ENCODE results near the gene RTKN.

Gene RTKN

DNA sequence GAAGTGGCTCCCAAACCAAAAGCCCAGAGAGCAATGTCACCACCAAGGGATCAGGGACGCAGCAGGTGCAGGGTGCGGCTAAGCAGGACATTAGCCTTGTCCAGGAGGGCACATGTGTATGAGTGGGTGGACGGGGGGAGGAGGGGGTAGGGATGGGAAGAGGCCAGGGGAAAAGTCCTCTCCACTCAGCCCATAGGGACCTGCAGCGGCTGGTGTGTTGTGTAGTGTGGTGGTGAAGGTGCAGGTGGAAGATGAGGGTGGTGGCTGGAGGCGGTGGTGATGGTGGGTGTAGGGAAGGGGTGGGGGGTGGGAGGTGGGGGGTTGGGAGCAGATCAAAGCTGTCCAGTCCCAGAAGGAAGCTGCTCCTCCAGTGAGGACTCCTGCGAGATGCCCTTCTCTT is 24.0 kb downstream of the RTKN start:
- DNase-seq (ENCODE audit: low read depth, low spot score): no peak

DNA sequence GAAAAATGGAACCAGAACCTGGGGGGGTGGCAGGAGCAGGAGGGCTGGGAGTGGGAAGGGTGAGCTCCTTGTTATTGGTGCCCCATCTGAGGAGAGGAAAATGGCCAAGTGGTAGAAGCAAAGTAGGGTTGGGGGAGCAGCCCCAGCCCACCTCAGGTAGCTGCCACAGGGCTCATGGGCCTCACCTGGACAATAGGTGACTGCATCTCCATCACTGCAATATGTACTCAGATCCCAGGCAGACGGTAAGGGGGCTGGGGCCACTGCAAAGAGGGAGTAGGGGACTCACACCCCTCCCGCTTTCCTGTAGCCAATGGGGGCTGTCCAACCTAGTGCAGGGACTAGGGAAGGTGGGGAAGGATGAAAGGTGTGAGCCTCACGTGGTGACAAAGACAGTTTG is 24.5 kb downstream of the RTKN start:
- no peak for DNase-seq (ENCODE audit: low read depth, low spot score)

DNA sequence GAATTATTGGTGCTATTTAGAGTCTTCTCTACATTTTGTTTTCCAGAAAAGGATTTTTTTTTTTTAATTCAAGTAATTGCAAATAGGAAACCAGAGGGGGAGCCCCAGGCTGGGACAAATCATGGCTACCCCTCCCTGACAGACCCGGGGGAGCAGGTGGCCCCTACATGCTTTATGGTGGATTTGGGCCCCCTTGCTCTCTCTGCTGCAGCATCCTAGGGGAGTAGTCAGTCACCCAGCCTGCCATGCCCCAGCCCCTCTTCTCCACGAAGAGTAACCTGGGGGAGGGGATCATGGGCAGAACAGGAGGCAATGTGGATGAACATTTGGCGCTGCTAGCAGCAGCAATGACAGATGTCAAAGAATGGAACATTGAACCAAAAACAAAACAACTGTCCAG is 25.0 kb downstream of the RTKN start:
- DNase-seq (ENCODE audit: low read depth, low spot score): no peak

DNA sequence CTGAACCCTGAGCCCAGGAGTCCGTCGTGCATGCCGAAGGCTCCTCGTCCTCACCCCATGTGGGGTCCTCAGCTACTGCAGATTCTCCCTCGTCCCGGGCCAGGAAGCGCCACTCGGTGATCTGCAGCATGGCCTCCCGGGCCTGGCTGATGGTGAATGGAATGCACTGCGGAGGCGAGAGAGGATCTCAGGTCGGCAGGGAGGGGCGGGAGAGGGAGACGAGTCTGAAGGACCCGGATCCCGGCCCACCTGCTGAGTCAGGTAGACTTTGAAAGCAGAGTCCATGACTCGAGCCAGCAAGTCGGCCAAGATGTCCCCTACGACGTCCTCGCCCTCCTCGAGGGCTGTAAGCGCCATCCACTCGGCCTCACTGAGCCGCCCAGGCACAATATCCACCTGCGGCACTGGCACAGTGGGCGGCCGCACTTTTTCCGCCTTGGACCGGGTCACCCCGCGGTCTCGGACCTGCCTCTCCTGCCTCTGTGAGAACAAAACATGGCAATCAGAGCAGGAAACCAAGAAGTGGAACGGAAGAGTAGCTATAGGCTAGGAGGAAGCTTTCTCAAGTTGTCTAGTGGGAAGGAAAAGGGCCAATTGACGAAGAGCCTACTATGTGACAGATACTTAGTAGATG is 25.9 kb downstream of the RTKN start:
- DNase-seq (ENCODE audit: low read depth, low spot score): no peak

DNA sequence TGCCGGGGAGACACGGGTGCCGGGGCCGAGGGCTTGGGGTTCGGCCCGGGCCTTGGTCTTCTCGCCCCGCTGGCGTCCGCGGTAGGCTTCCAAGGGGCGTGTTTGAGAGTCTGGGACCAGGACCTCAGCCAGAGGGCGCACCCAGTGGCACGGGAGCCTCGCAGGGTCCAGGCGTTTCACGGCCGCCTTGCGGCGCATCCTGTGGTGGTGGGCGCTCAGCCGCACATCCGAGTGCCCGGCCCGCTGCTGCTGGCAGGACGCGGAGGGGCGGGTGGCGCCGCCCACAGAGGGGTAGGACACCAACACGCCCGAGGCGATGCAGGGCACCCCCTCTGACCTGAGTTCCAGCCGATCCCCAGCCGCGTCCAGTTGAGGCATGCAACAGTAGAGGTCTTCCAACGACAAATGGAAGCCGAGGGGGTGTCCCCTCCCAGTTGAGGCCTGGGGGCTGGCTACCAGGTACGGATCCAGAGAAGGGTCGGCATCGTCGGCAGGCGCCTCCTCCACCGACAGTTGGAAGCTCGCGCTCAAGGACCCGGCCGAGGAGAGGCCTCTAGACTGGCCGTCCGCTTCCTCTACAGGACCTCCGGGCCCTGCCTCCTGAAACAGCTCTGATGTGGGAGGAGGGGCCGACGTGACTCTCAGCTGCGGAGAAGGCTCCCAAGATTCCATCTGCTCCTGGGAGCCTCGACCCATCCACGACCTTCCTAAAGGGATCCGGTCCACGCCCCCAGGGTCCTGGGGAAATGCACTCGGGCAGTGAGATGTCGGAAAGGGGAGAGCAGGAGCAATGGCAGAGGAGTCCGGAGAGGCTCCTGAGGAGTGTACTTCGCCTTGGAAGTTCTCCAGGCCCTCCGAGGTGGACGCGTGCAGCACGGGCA is 26.6 kb downstream of the RTKN start:
- DNase-seq (ENCODE audit: low read depth, low spot score): no peak

DNA sequence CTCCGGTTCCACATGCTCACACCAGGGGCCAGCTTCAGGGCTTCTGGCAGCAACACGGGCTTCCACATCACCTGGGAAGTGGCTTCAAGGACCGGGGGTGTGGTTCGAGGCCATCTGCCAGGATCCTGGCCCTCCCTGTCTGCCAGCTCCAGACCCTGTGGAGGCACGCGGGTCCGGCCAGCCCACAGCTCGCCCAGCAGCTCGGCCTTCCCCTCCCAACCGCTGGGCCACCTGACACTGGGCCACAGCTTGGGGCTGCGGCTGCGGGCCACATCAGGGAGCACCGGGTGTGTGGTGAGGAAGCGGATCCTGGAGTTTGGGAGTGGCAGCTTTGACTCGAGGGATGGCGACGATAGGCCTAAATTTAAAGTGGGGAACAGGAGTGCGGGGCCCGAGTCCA is 27.3 kb downstream of the RTKN start:
- DNase-seq (ENCODE audit: low read depth, low spot score): no peak

DNA sequence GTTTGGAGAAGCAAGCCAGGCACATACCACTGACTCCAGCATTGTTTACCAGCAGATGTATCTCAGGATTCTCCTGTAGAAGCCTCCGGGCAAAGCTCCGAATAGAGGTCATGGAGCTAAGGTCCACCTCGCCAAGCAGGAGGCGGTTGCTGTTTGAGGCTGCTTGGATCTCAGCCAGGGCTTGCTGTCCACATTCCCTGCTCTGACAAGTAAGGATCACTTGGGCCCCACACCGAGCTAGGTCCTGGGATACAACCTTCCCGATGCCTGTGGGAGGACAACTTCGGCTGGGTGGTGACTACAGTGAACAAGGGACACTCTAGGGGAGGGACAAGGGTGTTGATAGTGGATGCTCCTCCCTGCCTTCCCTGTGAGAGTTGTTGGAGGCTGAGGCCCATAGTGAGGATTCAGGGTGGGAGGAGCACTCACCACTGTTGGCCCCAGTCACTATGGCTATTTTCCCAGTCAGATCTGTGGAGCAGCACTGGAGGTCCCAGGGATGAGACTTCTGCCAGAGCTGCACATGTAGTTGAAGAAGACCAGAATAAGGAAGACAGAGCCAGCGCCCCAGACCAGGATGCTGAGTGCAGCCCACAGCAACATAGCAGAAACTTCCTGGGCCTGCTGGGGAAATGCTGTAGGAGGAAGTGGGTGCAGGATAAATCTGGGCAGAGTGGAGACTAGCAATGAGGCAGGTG is 28.6 kb downstream of the RTKN start:
- DNase-seq (ENCODE audit: low read depth, low spot score): no peak

DNA sequence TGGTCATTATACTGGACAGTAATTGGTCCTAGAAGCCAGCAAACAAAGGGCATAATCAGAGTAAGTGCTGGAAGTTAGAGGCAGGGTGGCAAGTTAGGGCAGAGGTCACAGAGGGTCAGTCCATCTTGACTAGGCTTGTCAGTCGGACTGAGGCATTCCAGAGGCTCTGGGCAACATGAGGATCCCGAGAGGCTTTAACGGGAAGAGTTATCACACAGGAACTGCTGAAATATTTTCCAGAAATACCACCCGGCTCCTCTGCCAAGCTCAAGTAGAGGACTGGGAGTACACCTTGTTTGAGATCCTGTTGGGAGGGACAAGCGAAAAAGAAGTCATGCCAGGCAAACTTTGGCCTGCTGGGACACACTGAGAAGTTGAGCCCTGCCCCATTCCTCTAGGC is 34.1 kb downstream of the RTKN start:
- no peak for DNase-seq (ENCODE audit: low read depth, low spot score)

DNA sequence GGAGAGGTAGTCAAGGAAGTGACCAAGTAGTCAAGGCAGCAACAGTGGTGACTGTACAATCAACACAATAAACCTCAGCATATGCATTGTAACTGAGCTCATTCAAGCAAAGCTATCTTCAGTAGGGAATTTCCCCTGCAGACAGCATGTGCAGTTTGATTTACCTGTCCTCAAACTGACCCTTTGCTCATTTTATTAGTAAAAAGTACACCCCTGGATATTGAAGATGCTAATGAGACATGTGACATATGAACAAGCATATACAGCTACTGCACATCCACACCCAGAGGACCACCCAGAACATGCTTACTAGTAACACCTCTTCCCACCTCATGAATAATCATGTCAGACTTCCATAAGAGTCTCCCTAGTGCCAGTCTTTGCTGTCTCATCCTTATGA is 35.7 kb downstream of the RTKN start:
- no peak for DNase-seq (ENCODE audit: low read depth, low spot score)

DNA sequence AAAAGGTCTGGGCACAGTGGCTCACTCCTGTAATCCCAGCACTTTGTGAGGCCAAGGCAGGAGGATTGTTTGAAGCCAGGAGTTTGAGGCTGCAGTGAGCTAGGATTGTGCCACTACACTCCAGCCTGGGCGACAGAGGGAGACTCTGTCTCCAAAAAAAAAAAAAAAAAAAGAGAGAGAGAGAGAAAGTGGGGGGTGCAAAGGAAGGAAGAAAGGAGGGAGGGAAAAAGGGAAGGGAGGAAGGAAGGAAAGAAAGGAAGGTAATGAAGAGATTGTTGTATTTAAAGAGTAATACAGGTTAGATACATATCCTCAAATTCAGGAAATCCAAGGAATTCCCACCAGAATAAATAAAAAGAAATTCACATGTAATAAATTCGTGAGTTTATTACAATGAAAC is 39.8 kb downstream of the RTKN start:
- no peak for DNase-seq (ENCODE audit: low read depth, low spot score)

DNA sequence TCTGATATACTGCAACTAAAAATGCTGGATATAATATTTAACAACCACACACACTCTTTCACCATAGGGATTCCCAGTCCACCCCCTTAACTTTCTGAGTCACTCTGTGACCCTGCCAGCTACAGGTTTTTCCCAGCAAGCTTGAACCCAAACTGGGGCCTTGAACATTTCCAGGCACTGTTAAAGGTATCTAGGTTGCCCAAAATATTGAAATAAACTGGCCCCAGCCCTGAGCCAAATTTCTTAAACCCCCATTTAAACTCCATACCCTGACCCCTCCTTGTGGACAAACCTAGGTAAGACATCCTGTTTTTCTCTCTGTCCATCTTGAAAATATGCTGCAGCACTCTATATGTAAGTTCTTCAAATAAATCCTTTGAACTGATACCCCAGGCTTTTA is 42.0 kb downstream of the RTKN start:
- DNase-seq (ENCODE audit: low read depth, low spot score): no peak

DNA sequence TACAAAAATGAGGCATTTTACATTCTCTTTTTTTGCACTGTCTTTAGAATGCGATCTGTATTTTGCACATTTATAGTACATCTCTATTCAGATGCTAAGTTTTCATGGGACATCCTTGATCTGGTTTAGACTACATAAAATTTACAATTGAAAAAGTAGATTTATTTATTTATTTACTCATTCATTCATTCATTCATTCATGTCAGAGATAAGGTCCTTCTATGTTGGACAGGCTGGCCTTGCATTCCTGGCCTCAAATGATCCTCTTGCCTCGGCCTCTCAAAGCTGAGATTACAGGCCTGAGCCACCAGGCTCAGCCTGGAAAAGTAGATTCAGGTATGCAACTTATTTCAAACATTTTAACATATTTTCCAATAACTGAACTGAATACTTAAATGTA is 45.6 kb downstream of the RTKN start:
- no peak for DNase-seq (ENCODE audit: low read depth, low spot score)

DNA sequence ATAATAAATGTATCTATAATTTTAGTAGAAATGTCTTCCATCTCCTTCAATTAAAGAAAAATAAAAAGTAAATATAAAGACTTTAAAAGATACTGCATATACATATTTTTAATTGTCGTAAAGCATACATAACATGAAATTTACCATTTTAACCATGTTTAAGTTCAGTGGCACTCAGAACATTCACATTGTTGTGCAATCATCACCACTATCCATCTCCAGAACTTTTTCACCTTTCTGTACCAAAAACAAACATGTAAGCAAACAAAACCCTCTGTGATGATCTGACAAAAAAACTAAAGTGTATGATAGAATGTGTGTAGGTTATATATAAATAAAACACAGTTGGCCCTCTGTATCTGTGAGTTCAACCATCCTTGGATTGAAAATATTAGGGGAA is 48.2 kb downstream of the RTKN start:
- no peak for DNase-seq (ENCODE audit: low read depth, low spot score)

DNA sequence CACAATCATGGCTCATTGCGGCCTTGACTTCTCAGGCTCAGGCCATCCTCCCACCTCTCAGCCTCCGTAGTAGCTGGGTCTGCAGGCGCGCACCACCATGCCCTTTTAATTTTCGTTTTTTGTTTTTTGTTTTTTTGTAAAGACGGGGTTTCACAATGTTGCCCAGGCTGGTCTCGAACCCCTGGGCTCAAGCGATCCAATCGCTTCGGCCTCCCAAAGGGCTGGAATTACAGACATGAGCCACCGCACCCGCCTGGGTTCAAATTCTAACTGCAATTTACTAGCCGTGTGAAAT is 49.3 kb downstream of the RTKN start:
- DNase-seq (ENCODE audit: low read depth, low spot score): no peak

DNA sequence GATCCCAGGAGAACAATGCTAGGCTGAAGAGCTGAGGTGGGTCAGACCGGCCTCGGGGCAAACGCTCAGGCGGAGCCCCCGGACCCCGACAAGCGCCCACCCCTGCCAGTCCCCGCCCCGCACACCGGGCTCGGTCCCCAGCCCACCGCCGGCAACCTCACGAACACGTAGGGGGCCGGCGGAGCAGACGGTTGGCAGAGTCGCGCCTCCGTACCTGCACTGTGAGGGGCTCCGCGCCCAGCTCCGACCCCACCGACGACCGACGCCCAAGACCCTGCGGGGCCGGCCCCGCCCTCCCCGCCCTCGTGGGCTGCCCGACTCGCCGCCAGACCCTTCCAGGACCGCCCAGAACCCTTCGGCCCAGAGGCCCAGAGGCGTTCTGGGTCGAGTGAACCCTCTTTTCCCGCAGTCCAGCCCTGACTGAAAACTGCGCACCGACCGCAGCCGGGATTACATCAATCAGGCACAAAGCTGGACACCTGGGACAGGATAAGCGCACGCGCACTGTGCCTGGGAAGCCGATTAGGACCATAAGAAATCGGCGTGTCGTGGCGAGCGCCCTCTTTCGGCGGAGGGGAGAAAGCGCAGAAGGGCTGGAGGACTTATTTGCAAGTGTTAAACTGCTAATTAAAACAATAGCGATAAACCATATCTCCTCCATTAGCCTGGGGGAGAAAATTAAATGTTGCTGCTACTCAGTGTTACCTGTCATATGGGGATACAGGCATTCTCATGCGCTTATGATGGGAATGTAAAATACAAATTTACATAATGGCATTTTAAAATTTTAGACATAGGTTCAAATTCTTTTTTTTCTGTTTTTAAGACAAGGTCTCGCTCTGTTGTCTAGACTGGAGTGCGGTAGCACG is 49.9 kb downstream of the RTKN start:
- peak; percentile 77 for DNase-seq (ENCODE audit: low read depth, low spot score)

DNA sequence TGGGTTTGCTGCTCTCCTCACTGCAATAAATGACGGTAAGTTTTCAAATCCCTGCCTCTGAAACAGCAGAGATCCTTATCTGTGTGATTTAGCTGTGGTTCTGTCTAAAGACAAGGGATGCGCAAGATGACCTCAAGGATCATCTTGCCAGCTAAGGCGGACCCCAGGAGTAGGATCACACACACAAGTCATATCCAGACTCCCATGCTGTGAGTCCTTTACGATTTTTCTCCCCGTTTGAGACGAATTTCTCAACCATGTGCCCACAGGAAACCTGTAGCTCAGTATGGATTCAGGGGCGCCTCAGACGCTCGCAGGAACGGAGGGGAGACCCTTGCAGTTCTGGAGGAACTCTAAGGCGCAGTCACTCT is 50.5 kb downstream of the RTKN start:
- no peak for DNase-seq (ENCODE audit: low read depth, low spot score)

DNA sequence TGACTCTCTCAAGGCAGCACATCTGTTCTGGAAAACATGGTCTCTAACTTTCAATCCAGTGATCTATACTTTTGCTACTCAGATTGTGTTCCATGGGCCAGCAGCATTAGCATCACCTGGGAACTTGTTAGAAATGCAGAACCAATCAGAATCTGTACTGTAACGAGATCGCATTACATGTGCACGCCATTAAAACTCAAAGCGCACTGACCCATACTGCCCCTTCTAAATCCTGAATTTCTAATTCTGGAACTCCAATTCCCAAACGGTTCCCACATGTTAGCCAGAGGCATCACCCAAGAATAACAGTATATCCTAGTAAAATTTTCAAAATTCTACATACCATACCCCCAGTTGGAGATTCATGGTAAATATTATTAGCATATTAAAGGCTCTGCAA is 51.1 kb downstream of the RTKN start:
- no peak for DNase-seq (ENCODE audit: low read depth, low spot score)

DNA sequence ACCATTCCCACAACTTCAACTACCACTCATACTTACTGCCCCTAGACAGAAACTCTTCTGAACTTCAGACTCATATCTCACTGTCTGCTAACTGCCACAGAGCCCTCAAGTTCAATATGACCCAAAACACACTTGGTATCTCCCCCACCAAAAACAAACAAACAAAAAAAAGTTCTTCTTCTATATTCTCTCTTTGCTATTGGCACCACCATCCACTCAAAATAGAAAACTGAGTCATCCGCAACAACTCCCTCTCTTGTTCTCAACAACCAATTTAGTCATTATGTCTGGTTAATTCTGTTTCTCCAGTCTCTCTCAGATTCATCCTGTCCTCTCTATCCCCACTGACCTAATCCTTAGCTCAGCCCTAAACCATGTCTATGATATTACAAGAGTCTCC is 54.4 kb downstream of the RTKN start:
- no peak for DNase-seq (ENCODE audit: low read depth, low spot score)

DNA sequence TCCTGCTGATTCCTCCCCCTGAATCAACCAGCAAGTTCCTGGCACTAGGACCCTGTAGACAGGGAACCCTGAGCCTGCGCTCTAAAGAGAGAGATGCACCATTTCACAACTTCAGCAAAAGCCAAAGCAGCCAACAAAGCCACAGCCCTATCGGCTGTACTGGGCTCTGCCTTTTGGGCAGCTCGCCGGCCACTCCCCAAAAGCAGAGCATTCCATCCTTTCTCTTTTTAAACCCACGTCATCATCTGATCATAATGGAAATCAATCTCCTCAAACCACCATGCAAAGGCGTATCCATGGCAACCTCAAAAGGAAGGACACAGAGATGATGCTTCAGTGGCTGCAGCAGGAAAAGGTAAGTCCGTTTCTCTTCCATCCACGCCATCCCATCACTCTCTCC is 56.3 kb downstream of the RTKN start:
- no peak for DNase-seq (ENCODE audit: low read depth, low spot score)

DNA sequence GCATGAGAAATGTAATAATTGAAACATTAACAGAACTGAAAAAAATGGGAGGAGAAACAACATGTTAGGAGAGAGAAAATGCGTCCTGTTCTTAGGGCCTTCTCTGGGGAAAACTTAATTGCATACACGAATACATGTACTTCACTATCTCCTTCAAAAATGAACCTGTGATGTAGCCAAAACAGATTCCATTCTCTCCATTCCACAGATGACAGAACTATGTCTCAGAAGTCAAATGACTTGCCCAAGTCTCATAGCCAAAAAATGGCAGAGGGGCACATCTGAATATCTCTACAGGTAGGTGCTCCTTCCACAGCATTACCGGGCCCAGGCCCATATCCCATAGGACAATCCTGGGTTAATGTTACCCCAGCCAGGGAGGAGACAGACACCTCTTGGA is 57.7 kb downstream of the RTKN start:
- DNase-seq (ENCODE audit: low read depth, low spot score): no peak

DNA sequence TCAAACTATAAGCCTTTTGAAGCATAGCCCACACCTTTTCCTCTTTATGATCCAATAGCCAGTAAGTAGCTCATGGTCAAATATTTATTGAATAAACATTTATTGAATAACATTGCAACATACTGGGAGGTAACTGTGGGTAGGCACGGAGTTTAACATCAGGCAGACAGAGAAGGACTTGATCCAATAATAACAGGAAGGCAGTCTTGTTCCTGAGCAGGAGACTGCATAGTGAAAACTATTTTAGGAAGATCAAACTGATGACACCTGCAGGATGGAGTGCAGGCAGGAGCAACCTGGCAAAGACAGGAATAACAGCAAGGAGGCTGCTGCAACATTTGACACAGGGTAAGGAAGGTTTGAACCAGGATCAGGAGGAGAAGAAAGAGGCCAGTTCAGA is 58.5 kb downstream of the RTKN start:
- peak; percentile 60 for DNase-seq (ENCODE audit: low read depth, low spot score)

DNA sequence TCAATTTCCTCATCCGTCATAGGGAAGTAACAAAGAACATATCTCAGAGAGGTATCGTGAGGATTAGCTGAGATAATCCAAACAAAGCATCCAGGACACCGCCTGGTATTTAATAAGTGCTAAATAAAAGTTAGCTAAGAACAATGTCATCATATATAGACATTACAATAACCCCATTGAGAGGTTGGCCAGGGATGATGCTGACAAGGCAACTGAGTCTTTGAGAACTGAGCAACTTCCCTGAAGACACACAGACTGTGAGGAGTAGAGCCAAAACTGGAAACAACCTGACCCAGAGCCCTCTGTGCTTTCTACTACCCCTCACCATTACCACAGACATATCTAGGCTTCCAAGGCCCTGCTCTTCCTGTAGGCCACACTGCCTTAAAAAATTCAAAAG is 60.0 kb downstream of the RTKN start:
- no peak for DNase-seq (ENCODE audit: low read depth, low spot score)
